ENCODE measurements around the gene TMOD1. TPM values are rescaled to one million over a fixed set of nuclear protein-coding genes. Genes with fewer than 3 reads are reported as not detected.
"Not testable (repeated sequence)": the region's sequence is repeated elsewhere in the genome, so short reads cannot be mapped to it uniquely, and the experiment has no call there.

The TMOD1 gene
- total RNA-seq, 4 donors from 2014 or later = 30.0 to 47.0 (median 36.0) TPM

- Histone ChIP-seq H3K4me1 (peaks cover 0 to 9% (median 0%) of the 10 kb centered on the region in 4 donors), H3K27me3 (no peaks in the 10 kb centered on the region), H3K36me3 (peaks cover 0 to 47% (median 0%) of the 10 kb centered on the region in 3 donors), H3K4me3 (no peak overlapping the region), H3K9me3 (peaks cover 0 to 13% (median 2%) of the 10 kb centered on the region in 4 donors), H3K27ac (no peak overlapping the region)
- 78 to 91% methylated on average over 2 of the region's 2 CpGs for WGBS, 2 donors
- DNase-seq (ENCODE audit: low spot score in 2 of 2) = no peak
- TF ChIP-seq CTCF (IDR thresholded peaks at IDR 0.05) (no peak), EP300 (IDR thresholded peaks at IDR 0.05) (no peak), POLR2A (IDR thresholded peaks at IDR 0.05) (no peak)
Measured at GRCh38 chr9:97487107-97487506, 14.4 kb upstream of the TMOD1 start.

GRCh38 chr9:97487861-97488260 lies 13.6 kb upstream of the TMOD1 start:
- DNase-seq (ENCODE audit: low spot score in 2 of 2) = no peak
- peaks cover 0 to 6% (median 2%) of the 10 kb centered on the region in 4 donors for H3K9me3 ChIP-seq
- no peaks in the 10 kb centered on the region for H3K27me3 ChIP-seq
- no peak for TF ChIP-seq EP300 (IDR thresholded peaks at IDR 0.05)
- TF ChIP-seq CTCF (IDR thresholded peaks at IDR 0.05) = no peak
- no peak for TF ChIP-seq POLR2A (IDR thresholded peaks at IDR 0.05)
- no peak overlapping the region for H3K4me3 ChIP-seq
- H3K4me1 ChIP-seq = peaks cover 0 to 10% (median 0%) of the 10 kb centered on the region in 4 donors
- H3K36me3 ChIP-seq = peaks cover 0 to 40% (median 3%) of the 10 kb centered on the region in 3 donors
- WGBS, 2 donors = 90 to 94% methylated on average over 1 of the region's 1 CpG
- H3K27ac ChIP-seq = no peak overlapping the region

GRCh38 chr9:97491216-97491999 lies 10.1 kb upstream of the TMOD1 start:
- H3K27ac ChIP-seq = peak overlapping the region in 1 of 4 donors; percentile 41

GRCh38 chr9:97497558-97498375 lies 3.7 kb upstream of the TMOD1 start:
- not testable (repeated sequence) for H3K4me3 ChIP-seq; H3K27ac ChIP-seq; H3K9me3 ChIP-seq; DNase-seq (ENCODE audit: low spot score in 2 of 2); H3K27me3 ChIP-seq
- 94 to 95% methylated on average over 33 to 36 of the region's 36 CpGs for WGBS, 2 donors
- H3K4me1 ChIP-seq = peaks cover 0 to 23% (median 4%) of the 10 kb centered on the region in 4 donors
- peaks cover 0 to 15% (median 5%) of the 10 kb centered on the region in 3 donors for H3K36me3 ChIP-seq

More at GRCh38 chr9:97491216-97491999, 10.1 kb upstream of the TMOD1 start:
- 81 to 90% methylated on average over 1 of the region's 1 CpG for WGBS, 2 donors
- peaks cover 0 to 36% (median 7%) of the 10 kb centered on the region in 3 donors for H3K36me3 ChIP-seq
- peaks cover 0 to 8% (median 0%) of the 10 kb centered on the region in 4 donors for H3K4me1 ChIP-seq
- DNase-seq (ENCODE audit: low spot score in 2 of 2) = no peak
- no peak overlapping the region for H3K4me3 ChIP-seq
- TF ChIP-seq POLR2A (IDR thresholded peaks at IDR 0.05) (no peak), EP300 (IDR thresholded peaks at IDR 0.05) (no peak), CTCF (IDR thresholded peaks at IDR 0.05) (no peak)
- peaks cover 0 to 6% (median 2%) of the 10 kb centered on the region in 4 donors for H3K9me3 ChIP-seq
- H3K27me3 ChIP-seq = no peaks in the 10 kb centered on the region

GRCh38 chr9:97498846-97499245 lies 2.6 kb upstream of the TMOD1 start:
- not testable (repeated sequence) for H3K9me3 ChIP-seq; H3K4me3 ChIP-seq; H3K27ac ChIP-seq; H3K27me3 ChIP-seq; DNase-seq (ENCODE audit: low spot score in 2 of 2)
- 85 to 86% methylated on average over 5 of the region's 5 CpGs for WGBS, 2 donors
- H3K4me1 ChIP-seq = peaks cover 0 to 34% (median 6%) of the 10 kb centered on the region in 4 donors
- peaks cover 0 to 15% (median 0%) of the 10 kb centered on the region in 3 donors for H3K36me3 ChIP-seq
